Muscle layer of duodenum (tissue), 2 donors: ENCODE data around the gene DPY30.
"Not testable (repeated sequence)": the region's sequence is repeated elsewhere in the genome, so short reads cannot be mapped to it uniquely, and the experiment has no call there.

ENCODE experiments used
- H3K27ac ChIP-seq: one replicate; pipeline ENCODE4 v1.7.0; 2013; ENCODE audit warnings: mild to moderate bottlenecking, low read length
- H3K27me3 ChIP-seq: one replicate; pipeline ENCODE4 v1.7.0; 2013; ENCODE audit warnings: low read depth, mild to moderate bottlenecking, control low read depth, low read length
- H3K36me3 ChIP-seq, 2 donors: one replicate each; pipeline ENCODE4 v1.7.0; 2013; ENCODE audit warnings: low read length in 2 of 2, control low read depth in 1 of 2, mild to moderate bottlenecking in 1 of 2; ENCODE audit not compliant: insufficient read depth in 2 of 2, control insufficient read depth in 1 of 2
- H3K4me1 ChIP-seq, 2 donors: one replicate each; pipeline ENCODE4 v1.7.0; 2013; ENCODE audit warnings: low read length in 2 of 2, mild to moderate bottlenecking in 2 of 2, control low read depth in 1 of 2, moderate library complexity in 1 of 2; ENCODE audit not compliant: insufficient read depth in 2 of 2, control insufficient read depth in 1 of 2
- H3K4me3 ChIP-seq, 2 donors: one replicate each; pipeline ENCODE4 v1.7.0; 2013; ENCODE audit warnings: low read length in 2 of 2, low read depth in 1 of 2, mild to moderate bottlenecking in 1 of 2
- H3K9me3 ChIP-seq, 2 donors: one replicate each; pipeline ENCODE4 v1.7.0; 2013; ENCODE audit warnings: low read length in 2 of 2, control low read depth in 1 of 2, mild to moderate bottlenecking in 1 of 2; ENCODE audit not compliant: control insufficient read depth in 1 of 2
- donor health status: healthy.

DPY30 gene

DNA sequence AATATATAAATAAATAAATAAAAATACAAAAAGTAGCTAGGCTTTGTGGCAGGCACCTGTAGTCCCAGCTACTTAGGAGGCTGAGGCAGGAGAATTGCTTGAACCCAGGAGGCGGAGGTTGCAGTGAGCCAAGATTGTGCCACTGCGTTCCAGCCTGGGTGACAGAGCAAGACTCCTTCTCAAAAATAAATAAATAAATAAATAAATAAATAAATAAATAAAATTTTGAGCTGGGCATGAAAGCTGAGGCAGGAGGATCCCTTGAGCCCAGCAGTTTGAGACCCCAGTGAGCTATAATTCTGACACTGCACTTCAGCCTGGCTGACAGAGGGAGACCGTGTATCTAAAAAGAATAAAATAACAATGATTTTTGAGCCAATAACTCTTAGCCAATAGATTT, 15.0 kb upstream of the DPY30 start:
- H3K4me1 ChIP-seq, H3K27me3 ChIP-seq, H3K36me3 ChIP-seq, H3K4me3 ChIP-seq, H3K27ac ChIP-seq, H3K9me3 ChIP-seq: not testable (repeated sequence)

DNA sequence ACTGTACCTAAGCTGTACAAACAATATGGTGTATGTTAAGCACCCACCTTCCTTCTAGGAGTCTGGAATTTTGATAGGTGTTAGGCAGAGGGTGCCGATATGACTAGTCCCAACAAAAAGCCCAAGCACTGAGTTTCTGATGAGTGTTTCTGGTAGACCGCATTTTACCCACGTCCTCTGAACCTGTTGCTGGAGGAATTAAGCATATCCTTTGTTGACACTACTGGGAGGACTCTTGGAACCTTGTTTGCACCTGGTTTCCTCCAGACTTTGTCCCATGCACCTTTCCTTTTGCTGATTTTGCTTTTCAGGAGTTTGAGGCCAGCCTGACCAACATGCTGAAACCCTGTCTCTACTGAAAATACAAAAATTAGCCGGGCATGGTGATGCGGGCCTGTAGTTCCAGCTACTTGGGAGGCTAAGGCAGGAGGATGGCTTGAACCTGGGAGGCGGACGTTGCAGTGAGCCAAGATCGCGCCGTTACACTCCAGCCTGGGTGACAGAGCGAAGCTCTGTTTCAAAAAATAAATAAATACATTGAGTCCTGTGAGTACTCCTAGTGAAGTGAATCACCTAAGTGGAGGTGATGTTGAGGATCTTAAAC, 12.3 kb upstream of the DPY30 start:
- H3K4me3 ChIP-seq = no peak overlapping the region
- no peak overlapping the region for H3K27ac ChIP-seq
- no peaks in the 10 kb centered on the region for H3K4me1 ChIP-seq
- H3K9me3 ChIP-seq = no peaks in the 10 kb centered on the region
- H3K36me3 ChIP-seq = no peaks in the 10 kb centered on the region
- no peaks in the 10 kb centered on the region for H3K27me3 ChIP-seq

DNA sequence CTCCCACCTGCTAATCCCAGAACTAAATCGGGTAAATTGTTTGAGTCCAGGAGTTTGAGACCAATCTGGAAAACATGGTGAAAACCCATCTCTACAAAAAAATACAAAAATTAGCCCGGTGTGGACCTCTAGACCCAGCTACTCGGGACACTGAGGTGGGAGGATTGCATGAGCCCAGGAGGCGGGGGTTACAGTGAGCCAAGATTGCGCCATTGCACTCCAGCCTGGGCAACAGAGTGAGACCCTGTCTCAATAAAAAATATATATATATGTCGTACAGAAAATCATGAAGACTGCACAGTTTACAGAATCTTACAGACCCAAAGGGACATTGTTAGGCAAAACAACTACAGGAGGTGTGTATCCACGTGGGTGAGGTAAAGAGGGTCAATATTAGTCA, 4.0 kb upstream of the DPY30 start:
- Histone ChIP-seq H3K27me3 (no peaks in the 10 kb centered on the region), H3K9me3 (no peaks in the 10 kb centered on the region), H3K4me1 (peaks cover 0 to 5% of the 10 kb centered on the region in 2 donors), H3K27ac (no peak overlapping the region), H3K4me3 (no peak overlapping the region), H3K36me3 (no peaks in the 10 kb centered on the region)

DNA sequence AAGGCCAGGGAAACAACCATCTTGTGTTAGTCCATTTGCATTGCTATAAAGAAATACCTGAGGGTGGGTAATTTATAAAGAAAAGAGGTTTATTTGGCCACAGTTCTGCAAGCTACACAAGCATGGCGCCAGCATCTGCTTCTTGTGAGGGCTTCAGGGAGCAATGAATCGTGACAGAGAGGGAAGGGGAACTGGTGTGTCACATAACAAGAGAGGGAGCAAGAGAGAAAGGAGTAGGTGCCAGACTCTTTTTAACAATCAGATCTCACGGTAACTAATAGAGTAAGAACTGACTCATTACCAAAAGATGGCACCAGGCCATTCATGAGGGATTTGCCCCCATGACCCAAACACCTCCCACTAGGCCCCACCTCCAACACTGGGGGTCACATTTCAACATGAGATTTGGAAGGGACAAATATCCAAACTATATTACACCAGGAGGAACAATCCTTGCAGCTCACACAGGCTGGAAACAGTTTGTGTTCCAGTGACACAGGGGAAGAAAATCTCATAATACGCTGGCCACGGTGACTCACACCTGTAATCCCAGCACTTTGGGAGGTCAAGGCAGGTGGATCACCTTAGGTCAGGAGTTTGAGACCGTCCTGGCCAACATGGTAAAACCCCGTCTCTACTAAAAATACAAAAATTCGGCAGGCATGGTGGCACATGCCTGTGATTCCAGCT, 5.3 kb downstream of the DPY30 start:
- not testable (repeated sequence) for H3K4me1 ChIP-seq, H3K27ac ChIP-seq

DNA sequence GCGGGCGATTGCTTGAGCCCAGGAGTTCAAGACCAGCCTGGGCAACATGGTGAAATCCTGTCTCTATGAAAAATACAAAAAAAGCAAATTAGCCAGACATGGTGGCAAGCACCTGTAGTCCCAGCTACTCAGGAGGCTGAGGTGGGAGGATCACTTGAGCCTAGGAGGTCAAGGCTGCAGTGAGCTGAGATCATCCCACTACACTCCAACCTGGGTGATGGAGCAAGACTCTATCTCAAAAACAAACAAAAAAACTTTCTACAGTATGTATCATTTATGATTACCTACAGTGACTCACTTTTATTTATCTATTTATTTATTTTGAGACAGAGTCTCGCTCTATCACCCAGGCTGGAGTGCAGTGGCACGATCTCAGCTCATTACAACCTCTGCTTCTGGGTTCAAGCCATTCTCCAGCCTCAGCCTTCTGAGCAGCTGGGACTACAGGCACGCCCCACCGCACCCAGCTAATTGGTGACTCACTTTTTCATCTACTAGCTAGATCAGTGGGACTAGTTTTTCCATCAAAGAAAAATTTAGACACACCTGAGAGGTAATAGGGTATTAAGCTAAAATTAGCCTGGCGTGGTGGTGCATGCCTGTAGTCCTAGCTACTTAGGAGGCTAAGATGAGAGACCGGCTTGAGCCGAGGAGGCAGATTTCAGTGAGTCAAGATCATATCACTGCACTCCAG, 20.7 kb downstream of the DPY30 start:
- peaks cover 0 to 34% of the 10 kb centered on the region in 2 donors for H3K36me3 ChIP-seq
- not testable (repeated sequence) for H3K27ac ChIP-seq, H3K27me3 ChIP-seq, H3K9me3 ChIP-seq, H3K4me3 ChIP-seq, H3K4me1 ChIP-seq

More for the DNA sequence above, 5.3 kb downstream of the DPY30 start:
- not testable (repeated sequence) for H3K27me3 ChIP-seq, H3K36me3 ChIP-seq, H3K4me3 ChIP-seq, H3K9me3 ChIP-seq

DNA sequence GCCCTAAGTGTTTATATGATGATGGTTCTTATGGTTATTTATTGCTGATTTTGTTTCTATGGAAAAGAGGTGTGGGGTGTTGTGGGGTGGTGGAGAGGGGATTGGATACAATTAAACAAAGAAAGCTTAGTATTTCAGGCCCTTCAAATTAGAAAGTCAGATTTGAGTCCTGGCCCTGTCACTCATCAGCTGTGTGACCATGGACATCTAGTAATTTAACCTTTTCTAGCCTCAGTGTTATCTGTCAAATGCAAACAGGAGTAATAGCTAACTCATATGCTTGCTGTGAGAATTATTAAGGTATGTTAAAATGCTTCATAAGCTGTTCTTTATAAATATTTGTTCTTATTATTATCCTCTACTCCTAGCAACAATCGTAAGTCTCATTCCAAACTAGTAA, 26.7 kb downstream of the DPY30 start:
- H3K27ac ChIP-seq = no peak overlapping the region
- H3K4me3 ChIP-seq = no peak overlapping the region
- no peaks in the 10 kb centered on the region for H3K9me3 ChIP-seq
- H3K27me3 ChIP-seq = no peaks in the 10 kb centered on the region
- peaks cover 0 to 3% of the 10 kb centered on the region in 2 donors for H3K36me3 ChIP-seq
- H3K4me1 ChIP-seq = peaks cover 14 to 17% of the 10 kb centered on the region in 2 donors

DNA sequence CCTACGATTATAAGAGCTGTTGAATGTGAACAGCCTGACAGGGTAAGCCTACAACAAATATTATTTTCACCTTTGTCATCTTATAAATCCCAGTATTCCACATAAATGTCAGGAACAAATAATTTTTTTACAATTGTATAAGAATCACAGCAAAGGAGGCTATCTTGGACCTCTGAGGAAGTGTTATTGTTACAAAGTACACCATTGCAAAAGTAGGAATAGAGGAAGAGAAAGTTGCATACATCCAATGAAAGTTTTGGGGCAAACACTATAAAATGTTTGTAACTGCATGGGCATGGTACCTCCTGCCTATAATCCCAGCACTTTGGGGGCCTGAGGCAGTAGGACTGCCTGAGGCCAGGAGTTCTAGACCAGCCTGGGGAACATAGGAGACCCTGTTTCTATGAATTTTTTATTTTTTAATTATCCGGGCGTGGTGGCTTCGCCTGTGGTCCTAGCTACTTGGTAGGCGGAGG, 28.1 kb downstream of the DPY30 start:
- peak overlapping the region; percentile 87 for H3K27ac ChIP-seq
- peaks cover 14 to 22% of the 10 kb centered on the region in 2 donors for H3K4me1 ChIP-seq
- H3K27me3 ChIP-seq = no peaks in the 10 kb centered on the region
- peaks cover 0 to 3% of the 10 kb centered on the region in 2 donors for H3K36me3 ChIP-seq
- H3K4me3 ChIP-seq = peak overlapping the region; percentile 81 to 86
- no peaks in the 10 kb centered on the region for H3K9me3 ChIP-seq

DNA sequence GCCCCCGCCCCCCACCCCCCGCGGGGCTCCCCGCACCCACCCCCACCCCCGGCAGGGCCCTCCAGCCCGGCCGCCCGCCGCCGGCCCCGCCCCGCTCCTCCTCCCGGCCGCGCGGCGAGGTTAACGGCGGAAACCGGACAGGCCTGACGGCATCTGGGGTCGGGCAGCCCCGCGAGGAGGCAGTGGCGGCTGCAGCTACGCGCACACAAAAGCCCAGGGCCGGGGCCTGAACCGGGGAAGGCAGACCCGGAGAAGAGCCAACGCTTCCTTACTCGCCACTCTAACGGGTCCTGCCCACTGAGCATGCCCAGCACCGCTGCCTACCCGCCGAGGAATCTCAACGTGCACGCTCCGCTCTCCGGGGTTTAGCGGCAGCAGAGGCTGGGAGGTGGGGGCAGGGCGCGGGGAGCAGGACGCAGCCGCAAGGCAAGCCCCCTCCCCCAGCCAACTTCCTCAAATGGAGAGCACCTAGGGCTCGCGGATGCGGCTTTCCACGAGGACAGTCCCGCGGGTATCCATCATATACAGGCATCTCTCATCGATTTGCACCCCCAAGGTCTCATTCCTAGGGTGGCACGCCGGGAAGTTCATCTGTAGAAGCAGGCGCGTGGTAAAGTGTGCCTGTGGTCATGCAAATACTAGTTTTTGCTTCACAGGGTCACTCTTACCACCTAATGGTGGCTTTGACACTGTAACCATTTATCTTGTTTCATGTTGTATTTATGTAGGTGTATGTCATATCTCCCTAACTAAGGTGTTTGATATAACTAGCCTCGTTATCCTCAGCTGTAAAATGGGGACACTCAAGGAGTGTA, 28.7 kb downstream of the DPY30 start, which contains the start of gene MEMO1:
TSS of gene MEMO1 (minus strand) at position 339 of the 815 bp plus-strand sequence. CDS start 761 bp downstream, outside the sequence.
- H3K9me3 ChIP-seq = no peaks in the 10 kb centered on the region
- H3K4me3 ChIP-seq = peak within 1 kb of the TSS; percentile 86 to 90
- peak within 1 kb of the TSS; percentile 87 for H3K27ac ChIP-seq
- peaks cover 14 to 22% of the 10 kb centered on the region in 2 donors for H3K4me1 ChIP-seq
- H3K36me3 ChIP-seq = peaks cover 0 to 3% of the 10 kb centered on the region in 2 donors
- no peaks in the 10 kb centered on the region for H3K27me3 ChIP-seq

DNA sequence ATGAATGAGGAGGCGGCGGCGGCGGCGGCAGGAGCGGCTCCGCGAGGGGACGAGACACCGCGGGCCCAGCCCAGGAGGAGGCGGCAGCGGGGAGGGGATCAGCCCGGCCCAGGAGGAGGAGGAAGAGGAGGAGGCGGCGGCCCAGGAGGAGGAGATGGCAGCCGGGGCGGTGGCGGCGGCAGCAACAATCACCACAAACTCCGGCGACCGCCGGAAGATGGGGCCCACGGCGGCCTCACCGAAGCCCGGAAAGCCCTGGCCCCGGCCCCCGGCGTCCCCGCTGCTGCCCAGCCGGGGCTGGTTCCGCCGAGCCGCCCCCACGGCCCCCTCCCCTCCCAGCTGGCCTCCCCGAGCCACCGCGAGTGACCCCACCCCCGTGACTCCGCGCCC, 29.3 kb downstream of the DPY30 start:
- H3K4me3 ChIP-seq, H3K36me3 ChIP-seq, H3K27me3 ChIP-seq, H3K9me3 ChIP-seq, H3K27ac ChIP-seq: not testable (repeated sequence)
- peaks cover 14 to 22% of the 10 kb centered on the region in 2 donors for H3K4me1 ChIP-seq

DNA sequence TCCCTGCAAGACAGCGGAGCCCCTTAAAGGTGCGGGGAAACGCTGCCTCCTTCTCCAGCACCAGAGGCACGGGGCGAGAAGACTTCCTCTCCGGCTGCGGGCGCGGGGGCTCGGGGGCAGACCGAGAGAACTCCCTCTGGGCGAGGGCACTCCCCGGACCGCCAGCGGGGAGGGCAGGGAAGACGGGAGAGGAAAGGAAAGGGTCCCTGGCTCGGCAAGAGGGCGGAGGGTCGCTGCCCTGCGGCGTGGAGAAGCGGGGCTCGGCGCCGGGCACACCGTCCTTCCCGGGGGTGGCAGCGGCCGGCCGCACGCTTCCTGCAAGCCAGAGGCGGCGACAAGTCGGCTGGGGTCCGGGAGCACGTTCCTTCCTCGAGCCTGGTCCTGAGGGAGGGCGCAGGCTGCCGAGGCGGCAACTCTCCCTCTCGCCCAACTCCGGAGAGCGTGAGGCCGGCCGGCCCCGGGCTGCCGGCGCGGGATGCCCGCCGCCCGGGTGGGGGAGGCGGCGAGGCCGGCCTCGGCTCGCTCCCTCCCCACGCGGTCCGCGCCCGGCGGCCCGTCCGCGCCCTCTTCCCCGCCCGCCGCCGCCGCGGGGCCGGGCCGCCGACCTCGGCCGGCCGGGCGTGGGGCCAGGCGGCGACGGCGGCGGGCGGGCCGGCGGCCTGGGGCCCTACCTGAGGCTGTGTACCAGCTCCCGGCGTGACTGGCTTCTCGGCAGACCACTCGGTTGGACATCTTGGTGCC, 29.9 kb downstream of the DPY30 start:
- Histone ChIP-seq H3K27me3 (no peaks in the 10 kb centered on the region), H3K9me3 (no peaks in the 10 kb centered on the region), H3K4me1 (peaks cover 14 to 22% of the 10 kb centered on the region in 2 donors), H3K36me3 (peaks cover 0 to 3% of the 10 kb centered on the region in 2 donors), H3K27ac (peak overlapping the region; percentile 49), H3K4me3 (peak overlapping the region; percentile 67 to 90)
